ENCODE measurements around the gene HIVEP3.

Gene HIVEP3

DNA sequence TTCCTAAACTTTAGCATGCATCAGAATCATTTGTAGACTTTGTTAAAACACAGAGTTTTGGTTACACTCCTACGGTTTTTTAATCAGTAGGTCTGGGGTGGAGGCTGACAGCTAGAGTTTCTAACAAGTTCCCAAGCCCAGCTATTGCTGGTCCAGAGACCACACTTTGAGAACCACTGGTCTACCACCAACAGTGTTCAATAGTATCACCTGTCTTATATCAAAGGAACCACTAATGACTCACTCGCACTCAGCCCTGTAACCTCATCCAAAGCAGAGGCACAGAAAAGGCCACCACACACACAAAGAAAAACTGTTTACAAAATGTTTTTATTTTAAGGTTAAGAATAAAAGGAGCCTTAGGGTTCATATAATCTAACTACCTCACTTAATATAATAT is 68.7 kb downstream of the HIVEP3 start:
- peaks cover 19% of the 10 kb centered on the region for H3K36me3 Mint-ChIP-seq
- no peak overlapping the region for H3K4me3 Mint-ChIP-seq
- no peaks in the 10 kb centered on the region for H3K9me3 Mint-ChIP-seq
- peak; percentile 39 for DNase-seq
- H3K27ac Mint-ChIP-seq: no peak overlapping the region
- CTCF ChIA-PET: interaction anchor here (1.0 kb wide), 1 partner anchor 38 kb away, joined by 5 read pairs; no protein-coding TSS in a partner anchor
- H3K27me3 Mint-ChIP-seq: peaks cover 7% of the 10 kb centered on the region
- peaks cover 16% of the 10 kb centered on the region for H3K4me1 Mint-ChIP-seq

GRCh38 chr1:41849211-41849759 is 69.4 kb downstream of the HIVEP3 start:
- H3K4me1 Mint-ChIP-seq: peaks cover 16% of the 10 kb centered on the region
- no peak for DNase-seq
- no peak overlapping the region for H3K4me3 Mint-ChIP-seq
- H3K36me3 Mint-ChIP-seq: peaks cover 19% of the 10 kb centered on the region
- H3K9me3 Mint-ChIP-seq: no peaks in the 10 kb centered on the region
- CTCF ChIA-PET: interaction anchor here (1.0 kb wide), 1 partner anchor 37 kb away, joined by 5 read pairs; no protein-coding TSS in a partner anchor
- H3K27me3 Mint-ChIP-seq: peaks cover 7% of the 10 kb centered on the region
- no peak overlapping the region for H3K27ac Mint-ChIP-seq

DNA sequence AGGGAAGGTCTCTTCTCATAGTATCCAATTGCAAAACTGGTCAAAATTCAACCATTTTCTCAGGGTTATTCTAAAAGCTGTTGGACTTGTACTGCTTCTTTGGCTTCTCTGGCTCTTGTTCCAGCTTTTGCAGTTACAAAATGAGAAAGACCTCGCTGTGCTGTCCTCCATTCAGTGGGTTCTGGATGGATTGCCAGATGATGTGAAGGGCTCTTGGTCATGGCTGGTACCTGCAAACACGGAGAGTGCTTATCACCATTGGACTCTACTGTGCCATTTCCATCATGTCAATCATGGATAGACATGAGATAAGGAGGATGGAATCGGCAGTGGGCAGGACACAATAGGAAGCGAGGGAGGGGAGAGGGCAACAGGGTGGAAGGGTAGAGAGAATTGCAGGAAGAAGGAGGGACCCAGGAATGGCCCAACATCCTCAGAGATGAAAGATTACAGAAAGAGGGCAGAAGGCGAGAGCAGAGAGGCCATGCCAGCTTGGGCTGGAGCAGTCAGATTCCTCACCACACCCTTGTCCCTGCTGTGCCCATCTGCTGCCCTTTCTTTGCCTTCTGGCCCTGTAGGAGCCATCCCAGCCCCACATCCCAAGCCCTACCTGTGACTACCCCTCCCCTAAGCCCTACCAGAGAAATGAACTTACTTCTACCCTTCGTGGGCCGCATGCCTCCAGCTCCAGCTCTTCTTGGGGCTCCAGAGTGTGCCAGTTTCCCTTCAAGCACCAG is 70.3 kb downstream of the HIVEP3 start:
- CTCF ChIA-PET: no interaction called here
- Mint-ChIP-seq H3K4me3 (no peak overlapping the region), H3K36me3 (peaks cover 19% of the 10 kb centered on the region), H3K27me3 (peaks cover 4% of the 10 kb centered on the region), H3K9me3 (no peaks in the 10 kb centered on the region), H3K27ac (no peak overlapping the region), H3K4me1 (peaks cover 16% of the 10 kb centered on the region)
- no peak for DNase-seq

GRCh38 chr1:41847733-41848132 is 71.0 kb downstream of the HIVEP3 start:
- no peak for DNase-seq
- H3K4me1 Mint-ChIP-seq: peaks cover 16% of the 10 kb centered on the region
- no peaks in the 10 kb centered on the region for H3K9me3 Mint-ChIP-seq
- CTCF ChIA-PET: no interaction called here
- H3K27ac Mint-ChIP-seq: no peak overlapping the region
- peaks cover 4% of the 10 kb centered on the region for H3K27me3 Mint-ChIP-seq
- H3K36me3 Mint-ChIP-seq: peaks cover 19% of the 10 kb centered on the region
- H3K4me3 Mint-ChIP-seq: no peak overlapping the region

- no peak overlapping the region for H3K27ac Mint-ChIP-seq
- no peaks in the 10 kb centered on the region for H3K9me3 Mint-ChIP-seq
- no peak for DNase-seq
- H3K36me3 Mint-ChIP-seq: peaks cover 19% of the 10 kb centered on the region
- H3K27me3 Mint-ChIP-seq: peaks cover 4% of the 10 kb centered on the region
- H3K4me3 Mint-ChIP-seq: no peak overlapping the region
- peaks cover 16% of the 10 kb centered on the region for H3K4me1 Mint-ChIP-seq
- CTCF ChIA-PET: no interaction called here
Observed at GRCh38 chr1:41846625-41847405, 71.9 kb downstream of the HIVEP3 start.

DNA sequence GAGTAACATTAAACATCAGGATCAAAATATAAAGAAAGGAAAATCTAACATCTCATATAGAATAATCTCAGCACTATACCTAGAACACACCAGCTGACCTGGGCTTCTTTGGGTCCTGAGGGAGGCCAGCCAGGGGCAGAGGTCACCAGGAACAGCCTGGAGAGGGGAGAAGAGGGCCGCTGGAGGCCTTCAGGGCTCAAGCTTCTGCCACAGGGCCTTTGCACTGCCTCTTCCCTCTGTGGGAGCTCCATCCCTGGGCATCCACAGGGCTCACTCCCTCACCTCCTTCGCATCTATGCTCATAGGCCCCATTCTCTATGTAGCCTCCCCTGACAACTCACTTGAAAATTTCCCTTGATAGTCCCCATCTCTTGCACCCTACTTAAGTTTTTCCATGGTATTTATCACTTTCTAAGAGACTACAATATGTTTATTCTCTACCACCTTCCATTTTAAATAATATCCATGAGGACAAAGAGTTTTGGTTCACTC is 73.9 kb downstream of the HIVEP3 start:
- CTCF ChIA-PET: no interaction called here
- Mint-ChIP-seq H3K9me3 (no peaks in the 10 kb centered on the region), H3K27ac (no peak overlapping the region), H3K4me1 (peaks cover 9% of the 10 kb centered on the region), H3K36me3 (peaks cover 15% of the 10 kb centered on the region), H3K4me3 (no peak overlapping the region), H3K27me3 (peaks cover 4% of the 10 kb centered on the region)
- no peak for DNase-seq

DNA sequence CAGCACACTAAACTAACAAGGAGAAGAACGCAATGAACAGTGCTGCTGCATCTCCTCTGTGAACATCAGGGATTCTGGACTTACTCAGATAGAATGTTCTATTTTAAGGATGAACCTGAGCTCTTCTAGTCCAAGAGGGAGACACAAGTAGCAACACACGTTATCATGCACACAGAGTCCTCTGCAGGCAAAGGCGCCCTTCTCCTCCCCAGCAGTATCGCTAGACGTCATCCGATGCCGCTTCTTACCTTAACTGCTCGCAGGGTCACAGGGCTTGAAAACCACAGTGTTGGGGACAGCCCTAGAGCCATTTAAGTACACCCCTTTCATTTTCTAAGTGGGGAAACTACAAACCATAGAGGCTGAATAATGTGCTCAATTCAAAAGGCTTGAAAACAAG is 74.5 kb downstream of the HIVEP3 start:
- Mint-ChIP-seq H3K9me3 (no peaks in the 10 kb centered on the region), H3K27ac (no peak overlapping the region), H3K36me3 (peaks cover 15% of the 10 kb centered on the region), H3K4me1 (peaks cover 8% of the 10 kb centered on the region), H3K27me3 (peaks cover 4% of the 10 kb centered on the region), H3K4me3 (no peak overlapping the region)
- no peak for DNase-seq
- CTCF ChIA-PET: no interaction called here

- CTCF ChIA-PET: interaction anchor here (0.7 kb wide), 1 partner anchor 915 kb away, joined by 3 read pairs; no protein-coding TSS in a partner anchor
- no peak overlapping the region for H3K4me3 Mint-ChIP-seq
- no peak overlapping the region for H3K27ac Mint-ChIP-seq
- H3K4me1 Mint-ChIP-seq: peaks cover 8% of the 10 kb centered on the region
- no peaks in the 10 kb centered on the region for H3K9me3 Mint-ChIP-seq
- peaks cover 13% of the 10 kb centered on the region for H3K36me3 Mint-ChIP-seq
- DNase-seq: no peak
- peaks cover under 1% of the 10 kb centered on the region for H3K27me3 Mint-ChIP-seq
Observed at GRCh38 chr1:41842993-41843755, 75.5 kb downstream of the HIVEP3 start.

- Mint-ChIP-seq H3K27ac (no peak overlapping the region), H3K4me1 (peaks cover 8% of the 10 kb centered on the region), H3K4me3 (no peak overlapping the region), H3K36me3 (peaks cover 11% of the 10 kb centered on the region), H3K27me3 (no peaks in the 10 kb centered on the region), H3K9me3 (no peaks in the 10 kb centered on the region)
- DNase-seq: no peak
- CTCF ChIA-PET: interaction anchor here (0.5 kb wide), 1 partner anchor 214 kb away, joined by 3 read pairs; no protein-coding TSS in a partner anchor
Observed at GRCh38 chr1:41842326-41842725, 76.4 kb downstream of the HIVEP3 start.

GRCh38 chr1:41840592-41841246 is 78.0 kb downstream of the HIVEP3 start:
- DNase-seq: no peak
- H3K4me1 Mint-ChIP-seq: peaks cover 5% of the 10 kb centered on the region
- H3K27ac Mint-ChIP-seq: no peak overlapping the region
- no peak overlapping the region for H3K4me3 Mint-ChIP-seq
- no peaks in the 10 kb centered on the region for H3K9me3 Mint-ChIP-seq
- H3K27me3 Mint-ChIP-seq: peaks cover 6% of the 10 kb centered on the region
- no peaks in the 10 kb centered on the region for H3K36me3 Mint-ChIP-seq
- CTCF ChIA-PET: no interaction called here

DNA sequence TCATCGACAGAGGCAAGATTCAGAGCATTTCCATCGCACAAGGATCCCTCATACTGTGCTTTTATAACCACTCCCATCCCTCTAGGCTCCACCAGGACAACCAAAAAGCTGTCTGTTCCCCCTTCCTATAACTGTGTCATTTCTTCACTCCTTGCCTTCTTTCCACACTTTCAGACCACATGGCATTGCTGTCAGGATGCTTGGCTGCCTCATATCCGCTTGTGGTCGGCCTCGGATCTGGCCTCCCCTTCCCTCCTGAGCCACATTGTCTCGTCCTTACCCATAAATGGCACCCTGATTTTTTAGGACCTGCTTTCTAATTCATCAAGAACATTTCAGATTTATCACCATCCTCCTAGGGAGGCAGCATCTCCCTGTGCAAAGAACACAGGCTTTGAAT is 80.5 kb downstream of the HIVEP3 start:
- no peak overlapping the region for H3K4me3 Mint-ChIP-seq
- CTCF ChIA-PET: no interaction called here
- no peak overlapping the region for H3K27ac Mint-ChIP-seq
- peaks cover 6% of the 10 kb centered on the region for H3K27me3 Mint-ChIP-seq
- H3K4me1 Mint-ChIP-seq: peaks cover 5% of the 10 kb centered on the region
- no peaks in the 10 kb centered on the region for H3K9me3 Mint-ChIP-seq
- no peak for DNase-seq
- H3K36me3 Mint-ChIP-seq: no peaks in the 10 kb centered on the region

DNA sequence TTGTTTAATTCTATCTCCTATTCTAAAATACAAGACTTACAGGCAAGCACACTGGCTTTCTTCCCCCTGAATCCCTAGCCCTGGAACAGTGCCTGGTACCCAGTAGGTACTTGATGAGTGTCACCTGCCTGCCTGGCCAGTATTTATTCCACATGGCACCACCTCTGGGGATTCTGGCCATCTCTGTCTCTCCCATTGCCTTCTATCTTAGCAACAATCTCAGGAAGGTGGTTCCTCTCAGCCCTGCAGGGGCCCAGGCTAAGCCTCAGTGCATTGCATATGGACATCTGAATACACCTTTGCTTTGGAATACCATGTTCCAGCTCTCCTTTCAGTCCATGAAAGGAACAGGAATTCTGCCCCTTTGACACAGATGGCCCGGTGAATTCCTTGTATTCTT is 81.0 kb downstream of the HIVEP3 start:
- DNase-seq: no peak
- Mint-ChIP-seq H3K27ac (no peak overlapping the region), H3K27me3 (peaks cover 6% of the 10 kb centered on the region), H3K4me3 (no peak overlapping the region), H3K9me3 (no peaks in the 10 kb centered on the region), H3K4me1 (peaks cover 5% of the 10 kb centered on the region), H3K36me3 (no peaks in the 10 kb centered on the region)
- CTCF ChIA-PET: no interaction called here

DNA sequence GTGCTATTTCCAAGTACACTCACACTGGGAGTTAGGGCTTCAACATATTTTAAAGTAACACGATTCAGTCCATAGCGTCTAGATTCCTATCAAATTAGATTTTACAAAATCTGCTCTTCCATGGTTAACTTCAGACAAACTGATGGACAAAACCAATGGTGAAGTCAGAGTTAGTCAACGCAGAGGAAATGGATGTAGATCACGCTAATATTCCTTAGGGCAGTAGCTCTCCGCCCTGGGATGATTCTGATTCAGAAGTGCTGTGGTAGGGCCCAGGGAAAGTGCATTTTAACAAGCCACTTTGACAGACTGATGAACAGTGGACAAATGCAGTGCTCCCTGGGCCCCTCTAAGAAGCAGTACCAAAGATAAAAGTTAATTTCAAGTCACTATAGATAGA is 83.2 kb downstream of the HIVEP3 start:
- H3K4me1 Mint-ChIP-seq: no peaks in the 10 kb centered on the region
- peaks cover 6% of the 10 kb centered on the region for H3K27me3 Mint-ChIP-seq

More for the DNA sequence above, 83.2 kb downstream of the HIVEP3 start:
- no peaks in the 10 kb centered on the region for H3K9me3 Mint-ChIP-seq
- no peaks in the 10 kb centered on the region for H3K36me3 Mint-ChIP-seq
- no peak overlapping the region for H3K27ac Mint-ChIP-seq
- no peak for DNase-seq
- no peak overlapping the region for H3K4me3 Mint-ChIP-seq
- CTCF ChIA-PET: no interaction called here

Data from activated naive CD4-positive, alpha-beta T cell treated with anti-CD3 and anti-CD28 coated beads, Interleukin-2, amount 10 ng/mL, durations not matched to agents 7 days and 5 days (primary cell).